HepG2 (cell line): Measurements from ENCODE around the gene UROD. TPM values are rescaled to one million over a fixed set of nuclear protein-coding genes. Genes with fewer than 3 reads are reported as not detected.

Experiments used
- ATAD3A ChIP-seq: sonication (generic); formaldehyde crosslinking; IDR thresholded peaks from 2 replicates; pipeline ENCODE4 v1.4.0; 2020; ENCODE audit warnings: missing genetic modification reagents
- DNMT1 ChIP-seq: sonication (generic); formaldehyde crosslinking; IDR thresholded peaks from 2 replicates; pipeline ENCODE4 v1.5.1; 2020; ENCODE audit warnings: mild to moderate bottlenecking, missing genetic modification reagents
- DR1 ChIP-seq: sonication (generic); formaldehyde crosslinking; IDR thresholded peaks from 2 replicates; pipeline ENCODE4 v1.8.0; 2021; ENCODE audit warnings: mild to moderate bottlenecking, missing genetic modification reagents, inconsistent platforms
- MYNN ChIP-seq: sonication (generic); formaldehyde crosslinking; IDR thresholded peaks from 2 replicates; pipeline ENCODE4 v1.4.0; 2020; ENCODE audit warnings: mild to moderate bottlenecking, low read depth, missing genetic modification reagents
- NFE2L1 ChIP-seq: sonication (generic); formaldehyde crosslinking; IDR thresholded peaks from 2 replicates; pipeline ENCODE4 v1.4.0; 2020; ENCODE audit warnings: missing genetic modification reagents, mild to moderate bottlenecking, borderline replicate concordance
- PHF8 ChIP-seq: sonication (generic); formaldehyde crosslinking; IDR thresholded peaks from 2 replicates; pipeline ENCODE4 v1.5.0; 2020; ENCODE audit warnings: missing genetic modification reagents
- SMARCC2 ChIP-seq: fragments of 450-650 bp; IDR thresholded peaks from 2 replicates; pipeline ENCODE4 v1.6.1; 2017; ENCODE audit warnings: antibody characterized with exemption, mild to moderate bottlenecking
- ZNF350 ChIP-seq: sonication (generic); formaldehyde crosslinking; IDR thresholded peaks from 2 replicates; pipeline ENCODE4 v1.4.0; 2020; ENCODE audit warnings: mild to moderate bottlenecking, low read depth, missing genetic modification reagents, borderline replicate concordance
- ZNF563 ChIP-seq: sonication (generic); formaldehyde crosslinking; IDR thresholded peaks from 2 replicates; pipeline ENCODE4 v1.8.0; 2022; ENCODE audit warnings: mild to moderate bottlenecking, moderate library complexity, missing genetic modification reagents
- ZNF564 ChIP-seq: sonication (generic); formaldehyde crosslinking; IDR thresholded peaks from 2 replicates; pipeline ENCODE4 v1.8.1; 2023; ENCODE audit warnings: mild to moderate bottlenecking, missing genetic modification reagents
- ZNF574 ChIP-seq: sonication (generic); formaldehyde crosslinking; IDR thresholded peaks from 2 replicates; pipeline ENCODE4 v1.4.0; 2020; ENCODE audit warnings: missing genetic modification reagents
- polyA plus RNA-seq, 8 experiments: library from polyadenylated mRNA; depleted of rRNA in 3 of 8; stranded (reverse) in 7 of 8; unstranded in 1 of 8; fragments of >200 nt; fragmentation: Illumina TruSeq in 4 of 8; extraction: Trizol in 4 of 8; gene quantifications; 2 replicates each; pipeline versions ENCODE4 v1.2.1 to v1.2.3, GENCODE V29; 2011 to 2016; ENCODE audit warnings: low read depth in 4 of 8, missing spikeins in 1 of 8, mixed read lengths in 1 of 8; ENCODE audit not compliant: insufficient read depth in 1 of 8
- total RNA-seq, 5 experiments: library from RNA; depleted of rRNA; stranded (reverse); fragments of >200 nt; fragmentation: Illumina TruSeq; extraction: Trizol; gene quantifications; 2 replicates each; pipeline ENCODE4 v1.2.3, GENCODE V29; 2016; ENCODE audit warnings: low read depth in 1 of 5
- TF ChIP-seq, protein P1 (sequence below): sonication (generic); formaldehyde crosslinking; IDR thresholded peaks from 2 replicates; pipeline ENCODE4 v1.4.0; 2020; ENCODE audit warnings: missing genetic modification reagents
- TF ChIP-seq, protein P2 (sequence below): sonication (generic); formaldehyde crosslinking; IDR thresholded peaks from 2 replicates; pipeline ENCODE4 v1.4.0; 2020; ENCODE audit warnings: mild to moderate bottlenecking, missing genetic modification reagents
- TF ChIP-seq, protein P3 (sequence below): sonication (generic); formaldehyde crosslinking; IDR thresholded peaks from 2 replicates; pipeline ENCODE4 v1.8.0; 2022; ENCODE audit warnings: missing genetic modification reagents, mild to moderate bottlenecking, moderate library complexity, borderline replicate concordance
- TF ChIP-seq, protein P4 (sequence below): sonication (generic); formaldehyde crosslinking; IDR thresholded peaks from 2 replicates; pipeline ENCODE4 v1.8.0; 2022; ENCODE audit warnings: mild to moderate bottlenecking, missing genetic modification reagents, borderline replicate concordance

Gene UROD
- total and polyA plus RNA-seq, 2 of the 13 experiments (the other 11 are each of a cell fraction or from before 2014, with no cell fraction given) = 162 to 171 TPM

DNA sequence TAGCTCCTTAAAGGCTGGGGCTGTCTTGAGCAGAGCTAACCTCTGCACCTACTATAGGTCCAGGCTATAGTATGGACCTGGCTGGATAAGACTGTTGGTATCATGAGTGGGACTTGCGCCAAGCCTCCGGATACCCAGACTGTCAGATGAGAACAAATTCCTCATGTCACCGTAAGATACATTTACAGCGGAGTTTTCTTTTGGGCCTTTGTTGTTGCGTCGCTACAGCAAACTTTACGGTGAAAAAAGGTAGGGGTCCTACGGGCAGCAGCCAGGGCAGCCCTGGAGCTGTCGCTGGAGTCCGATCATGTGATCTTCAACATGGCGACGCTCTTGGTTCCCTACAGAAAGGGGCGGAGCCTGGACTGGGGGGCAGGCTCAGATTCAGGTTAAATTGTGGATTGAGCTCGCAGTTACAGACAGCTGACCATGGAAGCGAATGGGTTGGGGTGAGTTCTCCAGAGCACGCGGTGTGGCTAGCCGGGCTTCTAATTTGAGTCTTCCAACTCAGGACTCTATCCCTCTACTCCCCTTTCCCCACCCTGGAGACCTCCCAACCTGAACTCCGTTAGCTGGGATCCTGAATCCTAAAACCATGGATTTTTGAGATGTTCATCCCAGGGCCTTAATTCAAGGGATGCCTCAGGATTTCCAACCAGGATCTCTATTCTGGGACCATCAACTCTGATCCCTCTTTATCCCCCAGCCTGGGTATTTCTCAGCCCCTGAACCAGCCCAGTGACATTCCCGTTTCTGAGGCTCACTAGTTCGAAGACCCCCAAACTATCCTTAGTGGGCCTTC, at the start of gene UROD (continued):
- TF ChIP-seq, protein P1, sequence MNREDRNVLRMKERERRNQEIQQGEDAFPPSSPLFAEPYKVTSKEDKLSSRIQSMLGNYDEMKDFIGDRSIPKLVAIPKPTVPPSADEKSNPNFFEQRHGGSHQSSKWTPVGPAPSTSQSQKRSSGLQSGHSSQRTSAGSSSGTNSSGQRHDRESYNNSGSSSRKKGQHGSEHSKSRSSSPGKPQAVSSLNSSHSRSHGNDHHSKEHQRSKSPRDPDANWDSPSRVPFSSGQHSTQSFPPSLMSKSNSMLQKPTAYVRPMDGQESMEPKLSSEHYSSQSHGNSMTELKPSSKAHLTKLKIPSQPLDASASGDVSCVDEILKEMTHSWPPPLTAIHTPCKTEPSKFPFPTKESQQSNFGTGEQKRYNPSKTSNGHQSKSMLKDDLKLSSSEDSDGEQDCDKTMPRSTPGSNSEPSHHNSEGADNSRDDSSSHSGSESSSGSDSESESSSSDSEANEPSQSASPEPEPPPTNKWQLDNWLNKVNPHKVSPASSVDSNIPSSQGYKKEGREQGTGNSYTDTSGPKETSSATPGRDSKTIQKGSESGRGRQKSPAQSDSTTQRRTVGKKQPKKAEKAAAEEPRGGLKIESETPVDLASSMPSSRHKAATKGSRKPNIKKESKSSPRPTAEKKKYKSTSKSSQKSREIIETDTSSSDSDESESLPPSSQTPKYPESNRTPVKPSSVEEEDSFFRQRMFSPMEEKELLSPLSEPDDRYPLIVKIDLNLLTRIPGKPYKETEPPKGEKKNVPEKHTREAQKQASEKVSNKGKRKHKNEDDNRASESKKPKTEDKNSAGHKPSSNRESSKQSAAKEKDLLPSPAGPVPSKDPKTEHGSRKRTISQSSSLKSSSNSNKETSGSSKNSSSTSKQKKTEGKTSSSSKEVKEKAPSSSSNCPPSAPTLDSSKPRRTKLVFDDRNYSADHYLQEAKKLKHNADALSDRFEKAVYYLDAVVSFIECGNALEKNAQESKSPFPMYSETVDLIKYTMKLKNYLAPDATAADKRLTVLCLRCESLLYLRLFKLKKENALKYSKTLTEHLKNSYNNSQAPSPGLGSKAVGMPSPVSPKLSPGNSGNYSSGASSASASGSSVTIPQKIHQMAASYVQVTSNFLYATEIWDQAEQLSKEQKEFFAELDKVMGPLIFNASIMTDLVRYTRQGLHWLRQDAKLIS (CRISPR knock-in tag) = no peak
- no peak for TF ChIP-seq MYNN
- no peak for TF ChIP-seq ATAD3A
- TF ChIP-seq, protein P2, sequence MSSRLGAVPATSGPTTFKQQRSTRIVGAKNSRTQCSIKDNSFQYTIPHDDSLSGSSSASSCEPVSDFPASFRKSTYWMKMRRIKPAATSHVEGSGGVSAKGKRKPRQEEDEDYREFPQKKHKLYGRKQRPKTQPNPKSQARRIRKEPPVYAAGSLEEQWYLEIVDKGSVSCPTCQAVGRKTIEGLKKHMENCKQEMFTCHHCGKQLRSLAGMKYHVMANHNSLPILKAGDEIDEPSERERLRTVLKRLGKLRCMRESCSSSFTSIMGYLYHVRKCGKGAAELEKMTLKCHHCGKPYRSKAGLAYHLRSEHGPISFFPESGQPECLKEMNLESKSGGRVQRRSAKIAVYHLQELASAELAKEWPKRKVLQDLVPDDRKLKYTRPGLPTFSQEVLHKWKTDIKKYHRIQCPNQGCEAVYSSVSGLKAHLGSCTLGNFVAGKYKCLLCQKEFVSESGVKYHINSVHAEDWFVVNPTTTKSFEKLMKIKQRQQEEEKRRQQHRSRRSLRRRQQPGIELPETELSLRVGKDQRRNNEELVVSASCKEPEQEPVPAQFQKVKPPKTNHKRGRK (CRISPR knock-in tag) = no peak
- TF ChIP-seq NFE2L1 = no peak
- TF ChIP-seq, protein P3, sequence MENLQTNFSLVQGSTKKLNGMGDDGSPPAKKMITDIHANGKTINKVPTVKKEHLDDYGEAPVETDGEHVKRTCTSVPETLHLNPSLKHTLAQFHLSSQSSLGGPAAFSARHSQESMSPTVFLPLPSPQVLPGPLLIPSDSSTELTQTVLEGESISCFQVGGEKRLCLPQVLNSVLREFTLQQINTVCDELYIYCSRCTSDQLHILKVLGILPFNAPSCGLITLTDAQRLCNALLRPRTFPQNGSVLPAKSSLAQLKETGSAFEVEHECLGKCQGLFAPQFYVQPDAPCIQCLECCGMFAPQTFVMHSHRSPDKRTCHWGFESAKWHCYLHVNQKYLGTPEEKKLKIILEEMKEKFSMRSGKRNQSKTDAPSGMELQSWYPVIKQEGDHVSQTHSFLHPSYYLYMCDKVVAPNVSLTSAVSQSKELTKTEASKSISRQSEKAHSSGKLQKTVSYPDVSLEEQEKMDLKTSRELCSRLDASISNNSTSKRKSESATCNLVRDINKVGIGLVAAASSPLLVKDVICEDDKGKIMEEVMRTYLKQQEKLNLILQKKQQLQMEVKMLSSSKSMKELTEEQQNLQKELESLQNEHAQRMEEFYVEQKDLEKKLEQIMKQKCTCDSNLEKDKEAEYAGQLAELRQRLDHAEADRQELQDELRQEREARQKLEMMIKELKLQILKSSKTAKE (CRISPR knock-in tag) = no peak
- TF ChIP-seq ZNF574 (CRISPR knock-in tag) = peak; percentile 83
- TF ChIP-seq ZNF564 (CRISPR knock-in tag) = no peak
- no peak for TF ChIP-seq ZNF563 (CRISPR knock-in tag)
- TF ChIP-seq DNMT1 = no peak
- peak; percentile 78; the same call in 1 of the 2 replicates for TF ChIP-seq DR1 (CRISPR knock-in tag)
- TF ChIP-seq, protein P4, sequence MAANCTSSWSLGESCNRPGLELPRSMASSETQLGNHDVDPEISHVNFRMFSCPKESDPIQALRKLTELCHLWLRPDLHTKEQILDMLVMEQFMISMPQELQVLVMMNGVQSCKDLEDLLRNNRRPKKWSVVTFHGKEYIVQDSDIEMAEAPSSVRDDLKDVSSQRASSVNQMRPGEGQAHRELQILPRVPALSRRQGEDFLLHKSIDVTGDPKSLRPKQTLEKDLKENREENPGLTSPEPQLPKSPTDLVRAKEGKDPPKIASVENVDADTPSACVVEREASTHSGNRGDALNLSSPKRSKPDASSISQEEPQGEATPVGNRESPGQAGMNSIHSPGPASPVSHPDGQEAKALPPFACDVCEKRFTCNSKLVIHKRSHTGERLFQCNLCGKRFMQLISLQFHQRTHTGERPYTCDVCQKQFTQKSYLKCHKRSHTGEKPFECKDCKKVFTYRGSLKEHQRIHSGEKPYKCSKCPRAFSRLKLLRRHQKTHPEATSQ (CRISPR knock-in tag) = no peak
- no peak for TF ChIP-seq SMARCC2
- peak; percentile 51 for TF ChIP-seq PHF8 (CRISPR knock-in tag)
- no peak for TF ChIP-seq ZNF350 (CRISPR knock-in tag)
